GM21367 (cell line): ENCODE results near the gene HCFC2.
A peak's percentile ranks its signal among the peaks of the same experiment; 100 is the strongest.
"Not testable (repeated sequence)": the region's sequence is repeated elsewhere in the genome, so short reads cannot be mapped to it uniquely, and the experiment has no call there.

ENCODE experiments used
- ATAC-seq: cut with Tn5 transposase; IDR thresholded peaks from one replicate; pipeline ENCODE4 v1.9.1; 2021; ENCODE audit not compliant: unreplicated experiment

The HCFC2 gene

DNA sequence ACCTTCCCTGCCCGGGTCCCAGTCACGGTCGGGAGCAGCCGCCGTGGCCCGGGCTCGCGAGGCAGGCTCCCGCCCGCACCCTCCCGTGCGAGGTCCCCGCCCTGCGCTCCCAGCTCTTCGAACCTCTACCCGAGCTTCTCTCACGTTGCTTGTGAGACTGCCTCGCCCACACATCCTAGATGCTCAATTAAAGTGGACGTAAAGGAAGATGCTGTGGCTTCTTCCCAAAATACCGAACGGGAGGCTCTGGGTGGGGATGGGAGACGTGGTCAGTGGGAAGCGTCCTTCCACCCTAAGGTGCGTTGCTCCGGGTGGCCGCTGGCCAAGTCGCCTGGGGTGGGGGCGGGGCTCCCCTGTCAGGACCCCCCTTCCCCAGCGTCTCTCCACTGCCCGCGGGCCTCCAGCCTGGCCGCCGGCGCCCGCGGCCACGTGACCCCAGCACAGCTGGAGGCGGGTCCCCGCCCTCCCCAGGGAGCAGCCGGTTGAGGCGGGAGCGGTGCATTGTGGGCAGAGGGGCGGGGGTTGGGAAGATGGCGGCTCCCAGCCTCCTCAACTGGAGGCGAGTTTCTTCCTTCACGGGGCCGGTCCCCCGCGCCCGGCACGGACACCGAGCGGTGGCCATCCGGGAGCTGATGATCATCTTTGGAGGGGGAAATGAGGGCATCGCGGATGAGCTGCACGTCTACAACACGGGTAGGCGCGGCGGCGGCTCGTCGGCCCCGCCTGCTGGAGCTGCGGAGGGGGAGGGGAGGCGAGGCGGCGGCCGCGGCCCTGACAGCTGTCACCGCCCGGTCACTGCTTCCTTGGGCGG lies at the start of gene HCFC2:
TSS of gene HCFC2 (plus strand) at position 501 of the 811 bp plus-strand sequence. CDS start at position 531, 30 bp downstream.
- peak; percentile 81 for ATAC-seq

- not testable (repeated sequence) for ATAC-seq
Observed at GRCh38 chr12:104021862-104022261, 42.5 kb upstream of the HCFC2 start.

DNA sequence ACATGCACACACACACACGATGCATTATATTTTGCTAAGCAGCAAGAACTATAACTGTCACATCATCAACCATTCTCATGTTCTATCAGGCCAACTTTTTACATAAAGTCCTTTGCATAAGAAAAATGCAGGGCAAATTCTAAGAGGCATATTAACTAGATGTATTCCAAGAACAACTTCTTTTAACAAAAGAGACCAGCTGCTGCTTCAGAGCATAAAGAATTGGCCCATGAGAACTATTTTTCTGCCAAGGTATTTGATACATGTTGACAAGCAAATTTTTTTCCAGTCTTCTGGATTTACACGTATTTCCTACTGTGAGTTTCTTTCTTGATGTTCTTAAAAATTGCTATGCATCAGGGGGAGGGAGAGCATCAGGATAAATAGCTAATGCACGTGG lies 41.5 kb upstream of the HCFC2 start:
- ATAC-seq = no peak

DNA sequence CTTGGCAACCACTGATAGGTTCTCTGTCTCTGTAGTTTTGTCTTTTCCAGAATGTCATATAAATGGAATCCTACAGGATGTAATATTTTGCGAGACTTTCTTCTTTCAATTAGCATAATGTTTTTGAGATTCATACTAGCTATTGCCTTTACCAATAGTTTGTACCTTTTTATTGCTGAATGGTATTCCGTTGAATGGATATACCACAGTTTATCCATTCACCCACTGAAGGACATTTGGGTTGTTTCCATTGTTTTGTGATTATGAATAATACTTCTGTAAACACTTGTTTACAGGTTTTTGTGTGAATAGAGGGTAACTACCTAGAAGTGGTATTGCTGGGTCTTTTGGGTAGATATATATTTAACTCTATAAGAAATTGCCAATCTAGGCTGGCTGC lies 40.6 kb upstream of the HCFC2 start:
- no peak for ATAC-seq

GRCh38 chr12:104024348-104024747 lies 40.0 kb upstream of the HCFC2 start:
- ATAC-seq = no peak

- no peak for ATAC-seq
Observed at GRCh38 chr12:104025771-104026170, 38.6 kb upstream of the HCFC2 start.

GRCh38 chr12:104026841-104027599 lies 37.3 kb upstream of the HCFC2 start:
- no peak for ATAC-seq

- ATAC-seq = not testable (repeated sequence)
Observed at GRCh38 chr12:104030596-104030995, 33.7 kb upstream of the HCFC2 start.

DNA sequence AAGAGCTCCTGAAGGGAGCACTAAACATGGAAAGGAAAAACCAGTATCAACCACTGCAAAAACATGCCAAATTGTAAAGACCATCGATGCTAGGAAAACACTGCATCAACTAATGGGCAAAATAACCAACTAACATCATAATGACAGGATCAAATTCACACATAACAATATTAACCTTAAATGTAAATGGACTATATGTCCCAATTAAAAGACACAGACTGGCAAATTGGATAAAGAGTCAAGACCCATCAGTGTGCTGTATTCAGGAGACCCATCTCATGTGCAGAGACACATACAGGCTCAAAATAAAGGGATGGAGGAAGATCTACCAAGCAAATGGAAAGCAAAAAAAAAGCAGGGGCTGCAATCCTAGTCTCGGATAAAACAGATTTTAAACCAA lies 28.2 kb upstream of the HCFC2 start:
- not testable (repeated sequence) for ATAC-seq

- not testable (repeated sequence) for ATAC-seq
Observed at GRCh38 chr12:104039769-104040168, 24.6 kb upstream of the HCFC2 start.

DNA sequence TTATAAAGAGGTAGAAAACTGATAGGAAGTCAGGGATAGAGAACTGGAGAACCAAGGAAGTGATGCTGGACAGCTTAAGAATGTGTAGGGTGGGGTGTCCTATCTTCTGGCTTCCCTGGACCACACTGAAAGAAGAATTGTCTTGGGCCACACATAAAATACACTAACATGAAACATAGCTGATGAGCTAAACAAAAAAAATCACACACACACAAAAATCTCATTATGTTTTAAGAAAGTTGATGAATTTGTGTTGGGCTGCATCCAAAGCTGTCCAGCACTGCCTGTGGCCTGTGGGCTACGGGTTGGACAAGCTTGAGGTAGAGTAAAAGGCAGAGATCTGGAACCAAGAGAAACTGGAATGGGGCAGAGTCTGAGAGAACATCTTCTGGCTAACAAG lies 21.8 kb upstream of the HCFC2 start:
- no peak for ATAC-seq

GRCh38 chr12:104044158-104044557 lies 20.2 kb upstream of the HCFC2 start:
- no peak for ATAC-seq

DNA sequence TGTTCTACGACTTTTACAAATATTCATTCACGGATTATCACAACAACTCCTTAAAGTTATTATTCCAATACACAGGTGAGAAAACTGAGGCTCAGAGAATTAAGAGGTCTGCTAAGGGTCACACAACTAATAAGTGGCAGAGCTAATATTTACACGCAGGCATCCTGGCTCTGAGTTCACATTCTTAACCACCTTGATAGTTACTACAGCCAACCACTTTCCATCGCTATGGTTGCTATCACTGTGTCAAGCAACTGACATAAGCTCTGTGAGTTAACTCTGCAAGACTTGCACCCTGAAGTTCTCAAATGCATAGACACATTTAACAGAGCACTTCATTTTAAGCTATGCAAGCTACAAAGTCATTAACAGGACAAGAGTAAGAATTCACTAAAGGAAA lies 18.0 kb upstream of the HCFC2 start:
- no peak for ATAC-seq

- ATAC-seq = no peak
Observed at GRCh38 chr12:104048162-104048561, 16.2 kb upstream of the HCFC2 start.

DNA sequence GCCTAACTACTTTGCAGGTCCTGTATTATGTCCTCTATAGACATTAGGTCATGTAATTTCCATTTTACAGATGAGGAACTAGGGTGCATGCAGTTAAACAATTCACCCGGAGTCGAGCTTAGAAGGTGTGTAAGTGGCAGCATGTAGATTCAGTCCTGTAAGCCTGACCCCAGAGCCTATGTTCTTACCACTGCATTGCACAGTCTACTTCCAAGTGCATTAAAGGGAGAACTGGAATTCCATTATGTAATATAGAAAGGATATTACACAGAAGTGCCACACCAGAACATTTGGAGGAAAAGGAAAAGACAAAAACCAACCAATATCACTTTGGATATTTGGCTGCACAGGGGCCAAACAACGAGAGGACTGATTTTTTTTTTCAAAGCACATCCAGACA lies 15.5 kb upstream of the HCFC2 start:
- ATAC-seq = no peak

DNA sequence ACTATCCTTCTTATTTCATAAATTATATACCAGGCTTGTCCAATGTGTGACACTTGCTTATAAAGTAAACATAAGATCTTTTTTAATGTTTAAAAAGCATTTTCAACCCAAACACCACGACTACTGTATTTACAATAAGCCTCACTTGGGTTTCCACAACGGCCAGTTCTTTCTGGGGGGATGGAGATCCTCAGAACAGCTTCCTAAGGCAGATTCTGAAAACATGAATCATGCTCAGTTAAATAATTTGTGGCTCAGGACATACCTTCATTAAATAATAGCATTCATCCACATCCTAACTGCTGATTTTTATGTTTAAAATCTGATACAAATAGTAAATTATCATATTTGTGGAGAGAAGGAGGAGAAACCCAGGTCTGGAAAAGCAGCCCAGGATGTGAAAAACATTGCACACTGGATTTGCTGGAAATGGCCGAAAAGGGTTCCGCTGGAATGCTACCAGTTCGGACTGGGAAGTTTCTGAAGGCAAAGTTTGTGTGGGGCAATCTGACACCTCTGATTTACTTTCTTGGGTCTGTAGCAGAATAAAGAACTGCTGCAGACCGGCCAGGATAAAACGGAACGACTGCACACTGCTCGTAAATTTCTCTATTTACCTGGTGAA lies 14.9 kb upstream of the HCFC2 start:
- no peak for ATAC-seq

DNA sequence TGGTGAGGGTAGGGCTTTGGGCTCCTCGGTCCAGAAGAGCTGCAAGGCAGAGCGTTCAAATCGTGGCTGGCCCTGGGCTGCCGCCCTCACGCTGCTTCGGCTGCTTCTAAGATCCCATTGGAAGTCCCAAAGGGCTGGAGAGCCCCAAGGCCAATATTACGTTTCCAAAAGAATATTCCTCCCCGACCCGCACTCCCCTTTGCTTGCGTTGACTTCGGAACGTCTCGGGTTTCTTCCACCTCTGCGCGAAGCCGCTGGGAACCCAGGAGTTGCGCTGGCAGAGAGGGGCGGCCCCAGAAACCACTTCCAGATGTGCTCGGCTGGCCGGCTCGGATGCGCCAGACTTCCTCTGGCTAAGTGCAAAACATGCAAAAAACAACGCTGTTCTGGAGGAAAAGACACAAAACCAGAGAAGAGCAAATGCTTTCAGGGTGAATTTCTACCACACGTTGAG lies 14.4 kb upstream of the HCFC2 start, which contains the start of gene GLT8D2:
TSS of gene GLT8D2 (minus strand) at position 285 of the 454 bp plus-strand sequence. CDS start 30,539 bp downstream, outside the sequence.
- ATAC-seq = no peak

GRCh38 chr12:104050436-104050835 lies 13.9 kb upstream of the HCFC2 start:
- no peak for ATAC-seq

GRCh38 chr12:104054681-104055346 lies 9.5 kb upstream of the HCFC2 start:
- no peak for ATAC-seq

DNA sequence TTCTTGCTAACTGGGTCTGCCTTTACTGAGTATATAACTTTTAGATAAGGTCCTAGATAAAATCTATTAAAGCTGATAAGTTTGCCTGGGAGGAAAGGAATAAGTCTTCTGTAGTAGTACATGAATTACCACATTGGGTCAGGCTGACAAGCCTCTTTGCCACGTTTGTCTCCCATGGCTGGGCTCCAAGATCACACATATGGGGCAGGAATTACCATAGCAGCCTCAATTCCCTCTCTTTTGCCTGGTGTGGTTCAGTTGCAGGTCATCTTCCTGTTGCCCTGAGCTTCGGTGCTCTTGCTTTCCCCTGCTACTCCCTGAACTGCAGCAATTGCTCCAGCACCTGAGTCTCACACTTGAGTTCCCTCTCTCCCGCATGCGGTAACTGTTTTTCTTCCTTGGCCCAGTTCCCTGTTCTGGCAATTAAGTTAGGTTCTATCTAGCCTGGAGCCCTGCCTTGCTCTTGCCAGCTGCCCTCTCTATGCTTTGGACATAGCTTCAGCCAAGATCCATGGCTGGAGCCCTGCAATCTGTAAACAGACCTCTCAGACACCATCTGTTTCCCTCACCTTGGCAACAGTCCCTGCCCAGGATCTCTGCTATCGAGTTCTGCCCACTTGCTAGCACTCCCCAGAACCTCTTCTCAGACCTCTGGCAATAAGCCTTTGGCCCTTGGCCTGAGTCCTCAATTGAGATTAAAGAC lies 8.5 kb upstream of the HCFC2 start:
- no peak for ATAC-seq
